BE2C (cell line): ENCODE measurements around the gene ICAM4.
A peak's percentile ranks its signal among the peaks of the same experiment; 100 is the strongest.

Experiments used
- DNase-seq: peaks from one replicate; pipeline ENCODE4 v3.0.0-alpha.2; 2020
- H3K27me3 ChIP-seq: fragments of 250-450 bp; sonication (Bioruptor Pico); 2 replicates; pipeline ENCODE4 v1.5.1; 2020; ENCODE audit warnings: mild to moderate bottlenecking
- H3K36me3 ChIP-seq: fragments of 250-450 bp; sonication (Bioruptor Pico); 2 replicates; pipeline ENCODE4 v1.5.1; 2020; ENCODE audit warnings: mild to moderate bottlenecking
- H3K4me1 ChIP-seq: fragments of 250-450 bp; sonication (Bioruptor Pico); 2 replicates; pipeline ENCODE4 v1.5.1; 2020
- H3K4me3 ChIP-seq: 2 replicates; pipeline ENCODE4 v1.5.1; 2011; ENCODE audit warnings: low read depth, low read length
- H3K9me3 ChIP-seq: fragments of 250-450 bp; sonication (Bioruptor Pico); 2 replicates; pipeline ENCODE4 v1.5.1; 2020
- CTCF ChIP-seq: IDR thresholded peaks from 2 replicates; pipeline ENCODE4 v1.5.1; 2012; ENCODE audit warnings: mild to moderate bottlenecking, low read depth, low read length

ICAM4 gene

DNA sequence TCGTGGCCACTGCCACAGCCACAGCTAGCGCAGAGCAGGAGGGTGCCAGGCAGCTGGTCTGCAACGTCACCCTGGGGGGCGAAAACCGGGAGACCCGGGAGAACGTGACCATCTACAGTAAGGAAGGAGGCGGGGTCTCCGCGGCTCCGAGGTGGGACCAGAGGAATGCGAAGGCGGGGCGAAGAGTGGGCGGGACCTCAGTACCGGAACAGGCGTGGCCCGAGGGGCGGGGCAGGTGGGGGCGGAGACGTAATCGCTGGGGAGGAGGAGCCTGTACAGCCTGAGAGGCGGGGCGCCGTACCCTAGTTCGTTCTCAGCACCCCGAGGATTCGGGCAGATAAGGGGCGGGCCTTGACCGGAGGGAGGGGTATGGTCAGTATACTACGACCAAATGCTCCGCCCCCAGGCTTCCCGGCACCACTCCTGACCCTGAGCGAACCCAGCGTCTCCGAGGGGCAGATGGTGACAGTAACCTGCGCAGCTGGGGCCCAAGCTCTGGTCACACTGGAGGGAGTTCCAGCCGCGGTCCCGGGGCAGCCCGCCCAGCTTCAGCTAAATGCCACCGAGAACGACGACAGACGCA is 5.5 kb downstream of the ICAM4 start:
- peak overlapping the region; percentile 38 for H3K4me3 ChIP-seq
- no peaks in the 10 kb centered on the region; the same call in 1 of the 2 replicates for H3K9me3 ChIP-seq
- no peaks in the 10 kb centered on the region for H3K36me3 ChIP-seq
- no peak for TF ChIP-seq CTCF
- H3K27me3 ChIP-seq = peaks cover 95% of the 10 kb centered on the region
- DNase-seq = peak; percentile 85
- no peaks in the 10 kb centered on the region; the same call in 1 of the 2 replicates for H3K4me1 ChIP-seq

GRCh38 chr19:10292789-10293636 is 6.3 kb downstream of the ICAM4 start:
- no peaks in the 10 kb centered on the region; the same call in 1 of the 2 replicates for H3K9me3 ChIP-seq
- no peaks in the 10 kb centered on the region; the same call in 1 of the 2 replicates for H3K4me1 ChIP-seq
- TF ChIP-seq CTCF = no peak
- H3K36me3 ChIP-seq = no peaks in the 10 kb centered on the region
- H3K4me3 ChIP-seq = no peak overlapping the region; the same call in 1 of the 2 replicates
- DNase-seq = no peak
- peaks cover 89% of the 10 kb centered on the region for H3K27me3 ChIP-seq

- no peak overlapping the region for H3K4me3 ChIP-seq
- no peak for TF ChIP-seq CTCF
- no peaks in the 10 kb centered on the region; the same call in 1 of the 2 replicates for H3K9me3 ChIP-seq
- no peaks in the 10 kb centered on the region for H3K36me3 ChIP-seq
- no peak for DNase-seq
- H3K4me1 ChIP-seq = no peaks in the 10 kb centered on the region; the same call in 1 of the 2 replicates
- H3K27me3 ChIP-seq = peaks cover 81% of the 10 kb centered on the region
These were observed 7.0 kb downstream of the ICAM4 start for GRCh38 chr19:10293637-10294367.

GRCh38 chr19:10294368-10294697 is 7.6 kb downstream of the ICAM4 start:
- Histone ChIP-seq H3K4me1 (no peaks in the 10 kb centered on the region; the same call in 1 of the 2 replicates), H3K9me3 (no peaks in the 10 kb centered on the region; the same call in 1 of the 2 replicates), H3K27me3 (peaks cover 76% of the 10 kb centered on the region), H3K36me3 (no peaks in the 10 kb centered on the region), H3K4me3 (no peak overlapping the region)
- peak; percentile 64 for DNase-seq
- peak; percentile 44 for TF ChIP-seq CTCF

DNA sequence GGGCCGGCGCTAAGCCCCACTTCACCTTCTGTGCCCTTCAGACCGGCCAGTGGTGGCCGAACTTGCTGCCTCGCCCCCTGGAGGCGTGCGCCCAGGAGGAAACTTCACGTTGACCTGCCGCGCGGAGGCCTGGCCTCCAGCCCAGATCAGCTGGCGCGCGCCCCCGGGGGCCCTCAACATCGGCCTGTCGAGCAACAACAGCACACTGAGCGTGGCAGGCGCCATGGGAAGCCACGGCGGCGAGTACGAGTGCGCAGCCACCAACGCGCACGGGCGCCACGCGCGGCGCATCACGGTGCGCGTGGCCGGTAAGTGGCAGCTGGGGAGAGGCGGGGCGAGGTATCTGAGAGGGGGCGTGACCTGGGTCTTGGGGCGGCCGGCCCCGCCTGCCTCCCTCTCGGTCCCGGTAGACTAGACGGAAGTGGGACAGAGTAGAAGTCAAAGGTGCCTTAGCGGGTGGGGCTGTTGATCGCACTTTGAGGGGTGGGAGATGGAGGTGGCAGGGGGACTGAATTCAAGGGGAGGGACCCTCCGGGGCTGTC is 8.6 kb downstream of the ICAM4 start:
- Histone ChIP-seq H3K4me1 (no peaks in the 10 kb centered on the region; the same call in 1 of the 2 replicates), H3K4me3 (no peak overlapping the region), H3K9me3 (no peaks in the 10 kb centered on the region; the same call in 1 of the 2 replicates), H3K27me3 (peaks cover 65% of the 10 kb centered on the region), H3K36me3 (no peaks in the 10 kb centered on the region)
- no peak for DNase-seq
- no peak for TF ChIP-seq CTCF
